K562 (cell line): ENCODE data around the gene TRIP12. TPM values are rescaled to one million over a fixed set of nuclear protein-coding genes. Genes with fewer than 3 reads are reported as not detected.

Experiments
- ATAC-seq: fragments of 200-7000 bp; cut with Tn5 transposase; 3 replicates; pipeline ENCODE4 v1.9.1; 2020; ENCODE audit warnings: moderate library complexity
- BruUV-seq: library from RNA; stranded (reverse); fragments of 400-500 nt; replicated peaks from 2 replicates; lab custom pipeline; 2021; lab: Mats Ljungman, UMichigan
- CTCF ChIA-PET: fragments of 300-600 bp; formaldehyde crosslinking; extraction: SDS; loops from one replicate; lab custom pipeline; 2021; ENCODE audit warnings: low intra/inter-chr PET ratio; lab: Yijun Ruan, JAX
- POLR2A ChIA-PET: fragments of 300-600, 350-650 bp; sonication (Branson Sonifier 250); formaldehyde crosslinking; extraction: SDS; loops from one replicate; lab custom pipeline; 2021; ENCODE audit warnings: antibody characterized with exemption, inconsistent platforms; lab: Yijun Ruan, JAX
- DNase-seq, 4 experiments: peaks; one replicate each; pipeline versions ENCODE4 v3.0.0 to v3.0.0-alpha.2; 2011 to 2018; ENCODE audit warnings: low spot score in 3 of 4, mixed read lengths in 3 of 4; ENCODE audit errors: extremely low read depth in 1 of 4
- FAIRE-seq: peaks from 2 replicates; lab custom pipeline; 2011; peaks lifted over from hg19 to GRCh38; lab: Jason Lieb, UNC
- H2AFZ ChIP-seq: 2 replicates; pipeline ENCODE4 v1.6.0; 2011; ENCODE audit warnings: low read depth, low read length, control low read depth, inconsistent platforms
- H3K27ac ChIP-seq: fragments of 200-600 bp; 3 replicates; pipeline ENCODE4 v1.8.0; 2011; ENCODE audit warnings: low read depth, mild to moderate bottlenecking, control low read depth, inconsistent platforms, low read length, moderate library complexity, mixed read lengths; ENCODE audit errors: extremely low read depth
- H3K27me3 ChIP-seq, 2 experiments: fragments of 300-600 bp in 1 of 2; 2 replicates in 1 of 2; 3 replicates in 1 of 2; pipeline versions ENCODE4 v1.6.0 to v1.8.0; 2011; ENCODE audit warnings: inconsistent platforms in 2 of 2, low read length in 2 of 2, mild to moderate bottlenecking in 1 of 2, mixed read lengths in 1 of 2, moderate library complexity in 1 of 2; ENCODE audit not compliant: control insufficient read depth in 2 of 2, insufficient read depth in 2 of 2
- H3K36me3 ChIP-seq: fragments of 300-600 bp; 3 replicates; pipeline ENCODE4 v1.8.0; 2011; ENCODE audit warnings: mild to moderate bottlenecking, low read length, inconsistent platforms; ENCODE audit not compliant: control insufficient read depth, insufficient read depth
- H3K4me1 ChIP-seq, 2 experiments: fragments of 200-600 bp in 1 of 2; replicated peaks in 1 of 2; 2 replicates in 1 of 2; 3 replicates in 1 of 2; pipeline versions ENCODE4 v1.5.1 to v1.8.0; 2011; ENCODE audit warnings: inconsistent platforms in 2 of 2, low read length in 2 of 2, mild to moderate bottlenecking in 1 of 2, mixed read lengths in 1 of 2, moderate library complexity in 1 of 2; ENCODE audit not compliant: control insufficient read depth in 2 of 2, insufficient read depth in 2 of 2
- H3K4me2 ChIP-seq: 2 replicates; pipeline ENCODE4 v1.6.1; 2011; ENCODE audit warnings: low read length, control low read depth, inconsistent platforms, mixed read lengths; ENCODE audit not compliant: insufficient read depth
- H3K4me3 ChIP-seq: fragments of 200-600 bp; sonication (generic), shearing (Covaris generic); 2 replicates; pipeline ENCODE4 v1.5.1; 2016; ENCODE audit warnings: control low read depth, inconsistent platforms
- H3K79me2 ChIP-seq: fragments of 200-600 bp; 3 replicates; pipeline ENCODE4 v1.8.0; 2011; ENCODE audit warnings: low read length, inconsistent platforms; ENCODE audit not compliant: control insufficient read depth, insufficient read depth
- H3K9ac ChIP-seq, 2 experiments: 2 replicates each; pipeline versions ENCODE4 v1.6.0 to v1.6.1; 2011; ENCODE audit warnings: low read depth in 2 of 2, low read length in 2 of 2, control low read depth in 1 of 2, inconsistent platforms in 1 of 2, mild to moderate bottlenecking in 1 of 2, mixed read lengths in 1 of 2; ENCODE audit not compliant: insufficient read depth in 1 of 2
- H3K9me1 ChIP-seq: one replicate; pipeline ENCODE4 v1.6.0; 2011; ENCODE audit warnings: inconsistent platforms, mild to moderate bottlenecking, low read length, moderate library complexity; ENCODE audit not compliant: control insufficient read depth, insufficient read depth
- H3K9me3 ChIP-seq: replicated peaks from 2 replicates; pipeline ENCODE4 v1.5.1; 2011; ENCODE audit warnings: low read depth, low read length, inconsistent platforms; ENCODE audit not compliant: control insufficient read depth, insufficient read depth
- H4K20me1 ChIP-seq: replicated peaks from 2 replicates; pipeline ENCODE4 v1.6.1; 2011; ENCODE audit warnings: low read length, inconsistent platforms, mixed read lengths; ENCODE audit not compliant: control insufficient read depth, insufficient read depth
- BHLHE40 ChIP-seq: IDR thresholded peaks from 2 replicates; pipeline ENCODE4 v1.6.1; 2011; ENCODE audit warnings: low read length, improper control_type of control experiment
- BRF1 ChIP-seq: IDR thresholded peaks from 3 replicates; pipeline ENCODE4 v1.6.1; 2011; ENCODE audit warnings: borderline replicate concordance, mild to moderate bottlenecking; ENCODE audit not compliant: insufficient read length; ENCODE audit errors: extremely low read depth
- KLF13 ChIP-seq: fragments of 450-650 bp; IDR thresholded peaks from 2 replicates; pipeline ENCODE4 v1.6.1; 2016; ENCODE audit warnings: missing genetic modification characterization, low read depth, mild to moderate bottlenecking, missing compliant biosample characterization, moderate library complexity, borderline replicate concordance
- LEF1 ChIP-seq: fragments of 450-650 bp; IDR thresholded peaks from 2 replicates; pipeline ENCODE4 v1.6.1; 2016; ENCODE audit warnings: mild to moderate bottlenecking
- PHF8 ChIP-seq: fragments of 200-600 bp; sonication (generic); IDR thresholded peaks from 2 replicates; pipeline ENCODE4 v1.6.1; 2012; ENCODE audit warnings: mixed run types, mild to moderate bottlenecking, inconsistent platforms, low read length, moderate library complexity, borderline replicate concordance
- RHOXF2B ChIP-seq: fragments of 250-450 bp; sonication (Bioruptor Pico); conservative IDR thresholded peaks from 2 replicates; pipeline ENCODE4 v1.5.1; 2021
- SRF ChIP-seq, 2 experiments: fragments of 250-450, 450-650 bp in 1 of 2; sonication (Bioruptor Pico) in 1 of 2; sonication (generic) in 1 of 2; formaldehyde crosslinking; IDR thresholded peaks; 2 replicates each; pipeline versions ENCODE4 v1.5.0 to v1.5.1; 2020 to 2022; ENCODE audit warnings: mild to moderate bottlenecking in 1 of 2, missing genetic modification reagents in 1 of 2
- TOE1 ChIP-seq, 2 experiments: fragments of 450-650 bp in 1 of 2; sonication (generic) in 1 of 2; formaldehyde crosslinking in 1 of 2; IDR thresholded peaks; 2 replicates each; pipeline versions ENCODE4 v1.7.1 to v1.8.0; 2016 to 2022; ENCODE audit warnings: borderline replicate concordance in 2 of 2, mild to moderate bottlenecking in 2 of 2, antibody characterized with exemption in 1 of 2, inconsistent platforms in 1 of 2, low read depth in 1 of 2, missing genetic modification reagents in 1 of 2, moderate library complexity in 1 of 2
- ZHX1 ChIP-seq: fragments of 150-350 bp; conservative IDR thresholded peaks from 2 replicates; pipeline ENCODE4 v1.6.1; 2014; ENCODE audit warnings: low read length
- ZNF79 ChIP-seq: fragments of 250-450 bp; sonication (Bioruptor Pico); IDR thresholded peaks from 2 replicates; pipeline ENCODE4 v1.4.0; 2020; ENCODE audit warnings: low read depth, mild to moderate bottlenecking, moderate library complexity
- WGBS: fragments of 100-300 bp; shearing (Covaris generic); methylation state at CpG from one replicate; pipeline ENCODE4 v1.1.6; 2016; ENCODE audit warnings: low coverage, mixed read lengths; ENCODE audit not compliant: insufficient coverage; ENCODE audit errors: missing lambda C conversion rate; 5-methylcytosine and 5-hydroxymethylcytosine counted together
- in situ Hi-C: fragments of 300-500 bp; cut with MboI; formaldehyde crosslinking; loops from 4 replicates; pipeline ENCODE4 v1.15.0; 2018; ENCODE audit warnings: inconsistent platforms, mixed read lengths
- intact Hi-C: fragments of 100-400 bp; cut with micrococcal nuclease; formaldehyde crosslinking; loops from 2 replicates; pipeline ENCODE4 v1.14.2; 2022
- polyA plus RNA-seq, 8 experiments: library from polyadenylated mRNA; depleted of rRNA in 4 of 8; stranded (reverse) in 5 of 8; unstranded in 3 of 8; fragments of >200 nt; fragmentation: Nextera tagmentation in 2 of 8; fragmentation: Illumina TruSeq in 1 of 8; extraction: Ambion mirVana in 2 of 8; extraction: Trizol in 1 of 8; gene quantifications; 2 replicates each; pipeline versions ENCODE4 v1.2.1 to v1.2.3, GENCODE V29; 2011 to 2014; ENCODE audit warnings: inconsistent platforms in 1 of 8, missing spikeins in 1 of 8
- total RNA-seq, 7 experiments: library from RNA; depleted of rRNA in 6 of 7; stranded (reverse); fragments of >200 nt in 6 of 7; fragmentation: Illumina TruSeq in 2 of 7; extraction: Trizol in 2 of 7; gene quantifications; 2 replicates each; pipeline versions ENCODE4 v1.2.1 to v1.2.3, GENCODE V29; 2011 to 2021; ENCODE audit warnings: low replicate concordance in 1 of 7
- TF ChIP-seq, protein P1 (sequence below), 3 experiments: IDR thresholded peaks in 2 of 3; conservative IDR thresholded peaks in 1 of 3; 2 replicates each; pipeline ENCODE4 v1.5.1; 2011 to 2012; ENCODE audit warnings: low read length in 3 of 3, mild to moderate bottlenecking in 3 of 3, control low read depth in 2 of 3, improper control_type of control experiment in 1 of 3, inconsistent platforms in 1 of 3, low read depth in 1 of 3, mixed read lengths in 1 of 3, moderate library complexity in 1 of 3; ENCODE audit not compliant: insufficient read depth in 2 of 3

TRIP12 gene
- total and polyA plus RNA-seq, 9 of the 15 experiments (the other 6 are each of a cell fraction or from before 2014, with no cell fraction given) = 15.2 to 131 (median 80.1) TPM

GRCh38 chr2:229910832-229911412 lies 10.9 kb downstream of the TRIP12 start:
- Histone ChIP-seq H3K9ac (no peak overlapping the region), H4K20me1 (no peaks in the 10 kb centered on the region), H3K27ac (no peak overlapping the region), H3K79me2 (peaks cover 90% of the 10 kb centered on the region), H2AFZ (no peak overlapping the region), H3K4me1 (peaks cover 0 to 2% of the 10 kb centered on the region in 2 experiments; a peak in 3 of 5 replicates), H3K27me3 (no peaks in the 10 kb centered on the region), H3K9me1 (no peaks in the 10 kb centered on the region), H3K9me3 (no peaks in the 10 kb centered on the region), H3K36me3 (peaks cover 23% of the 10 kb centered on the region; the same call in 2 of the 3 replicates), H3K4me3 (no peak overlapping the region), H3K4me2 (no peak overlapping the region)
- no TSS peak for BruUV-seq
- DNase-seq (peak in 3 of 4 experiments; percentile 11 to 38 (median 27)), FAIRE-seq (peak; percentile 75), ATAC-seq (peak; percentile 88)
- in situ Hi-C loops (no loop called here), intact Hi-C loops (loop anchor here (2.0 kb wide), 1 partner anchor 110 kb away; no protein-coding TSS in a partner anchor)
- 60% methylated on average over 1 of the region's 1 CpG for WGBS
- ChIA-PET CTCF (no interaction called here), POLR2A (interaction anchor here (0.8 to 1.7 kb wide), 4 partner anchors 9 to 45 kb away, joined by 3 to 8 read pairs (median 4); no protein-coding TSS in a partner anchor)
- no peak for TF ChIP-seq ZHX1
- no peak for TF ChIP-seq KLF13 (tag)
- no peak for TF ChIP-seq PHF8
- TF ChIP-seq ZNF79 (CRISPR knock-in tag) = no peak
- no peak for TF ChIP-seq SRF (CRISPR knock-in tag; IDR thresholded peaks at IDR 0.05)
- no peak for TF ChIP-seq LEF1
- TF ChIP-seq, protein P1, sequence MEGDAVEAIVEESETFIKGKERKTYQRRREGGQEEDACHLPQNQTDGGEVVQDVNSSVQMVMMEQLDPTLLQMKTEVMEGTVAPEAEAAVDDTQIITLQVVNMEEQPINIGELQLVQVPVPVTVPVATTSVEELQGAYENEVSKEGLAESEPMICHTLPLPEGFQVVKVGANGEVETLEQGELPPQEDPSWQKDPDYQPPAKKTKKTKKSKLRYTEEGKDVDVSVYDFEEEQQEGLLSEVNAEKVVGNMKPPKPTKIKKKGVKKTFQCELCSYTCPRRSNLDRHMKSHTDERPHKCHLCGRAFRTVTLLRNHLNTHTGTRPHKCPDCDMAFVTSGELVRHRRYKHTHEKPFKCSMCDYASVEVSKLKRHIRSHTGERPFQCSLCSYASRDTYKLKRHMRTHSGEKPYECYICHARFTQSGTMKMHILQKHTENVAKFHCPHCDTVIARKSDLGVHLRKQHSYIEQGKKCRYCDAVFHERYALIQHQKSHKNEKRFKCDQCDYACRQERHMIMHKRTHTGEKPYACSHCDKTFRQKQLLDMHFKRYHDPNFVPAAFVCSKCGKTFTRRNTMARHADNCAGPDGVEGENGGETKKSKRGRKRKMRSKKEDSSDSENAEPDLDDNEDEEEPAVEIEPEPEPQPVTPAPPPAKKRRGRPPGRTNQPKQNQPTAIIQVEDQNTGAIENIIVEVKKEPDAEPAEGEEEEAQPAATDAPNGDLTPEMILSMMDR (IDR thresholded peaks at IDR 0.05 in 2 of 3, conservative IDR thresholded peaks at IDR 0.05 in 1 of 3; ENCODE audit: insufficient read depth in 2 of 3, low read depth in 1 of 3, low read length in 3 of 3) = peak in 2 of 3 experiments; percentile 35 to 38; a peak in 3 of 6 replicates
- no peak for TF ChIP-seq BRF1
- no peak for TF ChIP-seq RHOXF2B (CRISPR knock-in tag)
- no peak for TF ChIP-seq TOE1 (IDR thresholded peaks at IDR 0.05; ENCODE audit: borderline replicate concordance)
- TF ChIP-seq TOE1 (CRISPR knock-in tag; IDR thresholded peaks at IDR 0.05; ENCODE audit: borderline replicate concordance, low read depth) = no peak
- no peak for TF ChIP-seq BHLHE40
